GM12878 (cell line): ENCODE results near the gene MSS51. TPM values are rescaled to one million over a fixed set of nuclear protein-coding genes. Genes with fewer than 3 reads are reported as not detected.

ENCODE experiments used
- BMI1 ChIP-seq: fragments of 450-650 bp; IDR thresholded peaks from 2 replicates; pipeline ENCODE4 v1.6.1; 2016; ENCODE audit warnings: mild to moderate bottlenecking, moderate library complexity, borderline replicate concordance
- ELK1 ChIP-seq: IDR thresholded peaks from 2 replicates; pipeline ENCODE4 v1.6.1; 2012; ENCODE audit warnings: low read depth, low read length, improper control_type of control experiment
- EZH2 ChIP-seq: IDR thresholded peaks from 2 replicates; pipeline ENCODE4 v1.6.1; 2012; ENCODE audit warnings: low read depth, mild to moderate bottlenecking, control low read depth, inconsistent platforms, low read length, borderline replicate concordance; ENCODE audit not compliant: control insufficient read depth
- HSF1 ChIP-seq: fragments of 150-350 bp; IDR thresholded peaks from 2 replicates; pipeline ENCODE4 v1.6.1; 2014; ENCODE audit warnings: mild to moderate bottlenecking, low read depth, low read length
- LARP7 ChIP-seq: fragments of 450-650 bp; IDR thresholded peaks from 2 replicates; pipeline ENCODE4 v1.6.1; 2017; ENCODE audit warnings: mild to moderate bottlenecking
- POLR2AphosphoS2 ChIP-seq: IDR thresholded peaks from 2 replicates; pipeline ENCODE4 v1.6.1; 2011; ENCODE audit warnings: low read depth, mild to moderate bottlenecking, low read length, improper control_type of control experiment, moderate library complexity
- RELB ChIP-seq: fragments of 450-650 bp; IDR thresholded peaks from 2 replicates; pipeline ENCODE4 v1.6.1; 2017; ENCODE audit warnings: low read depth, mild to moderate bottlenecking, moderate library complexity
- REST ChIP-seq: IDR thresholded peaks from 2 replicates; pipeline ENCODE4 v1.6.1; 2012; ENCODE audit warnings: mild to moderate bottlenecking, low read depth, low read length
- ZBTB40 ChIP-seq: fragments of 450-650 bp; IDR thresholded peaks from 2 replicates; pipeline ENCODE4 v1.6.1; 2016; ENCODE audit warnings: mild to moderate bottlenecking, moderate library complexity, borderline replicate concordance
- polyA plus RNA-seq, 11 experiments: library from polyadenylated mRNA; depleted of rRNA in 4 of 11; unstranded in 6 of 11; stranded (reverse) in 5 of 11; fragments of >200 nt; fragmentation: Nextera tagmentation in 4 of 11; fragmentation: Illumina TruSeq in 1 of 11; extraction: Ambion mirVana in 4 of 11; extraction: Trizol in 1 of 11; gene quantifications; 1 replicate in 1 of 11; 2 replicates in 10 of 11; pipeline versions ENCODE4 v1.2.1 to v1.2.3, GENCODE V29; 2011 to 2016; ENCODE audit warnings: inconsistent platforms in 2 of 11, missing spikeins in 2 of 11, low read depth in 1 of 11
- total RNA-seq, 4 experiments: library from RNA; depleted of rRNA in 3 of 4; stranded (reverse); fragments of >200 nt in 3 of 4; fragmentation: Illumina TruSeq in 1 of 4; extraction: Trizol in 1 of 4; gene quantifications; 2 replicates each; pipeline versions ENCODE4 v1.2.1 to v1.2.3, GENCODE V29; 2013 to 2021

The MSS51 gene
- total and polyA plus RNA-seq, 10 of the 15 experiments (the other 5 are each of a cell fraction or from before 2014, with no cell fraction given), result 0.06 to 2.1 (median 1.5) TPM

GRCh38 chr10:73408061-73408460 is 25.3 kb downstream of the MSS51 start (continued):
- TF ChIP-seq ELK1 (no peak), REST (no peak), RELB (no peak), ZBTB40 (no peak), HSF1 (no peak), LARP7 (no peak), POLR2AphosphoS2 (no peak), BMI1 (no peak), EZH2 (no peak)
